GM19240 (cell line): ENCODE data around the gene UGT1A1.

Source experiments
- DNase-seq: peaks from one replicate; pipeline ENCODE4 v3.0.0; 2011; ENCODE audit warnings: low spot score; ENCODE audit not compliant: insufficient read length

UGT1A1 gene

GRCh38 chr2:233758141-233758540 is 1.9 kb upstream of the UGT1A1 start:
- DNase-seq: no peak

DNA sequence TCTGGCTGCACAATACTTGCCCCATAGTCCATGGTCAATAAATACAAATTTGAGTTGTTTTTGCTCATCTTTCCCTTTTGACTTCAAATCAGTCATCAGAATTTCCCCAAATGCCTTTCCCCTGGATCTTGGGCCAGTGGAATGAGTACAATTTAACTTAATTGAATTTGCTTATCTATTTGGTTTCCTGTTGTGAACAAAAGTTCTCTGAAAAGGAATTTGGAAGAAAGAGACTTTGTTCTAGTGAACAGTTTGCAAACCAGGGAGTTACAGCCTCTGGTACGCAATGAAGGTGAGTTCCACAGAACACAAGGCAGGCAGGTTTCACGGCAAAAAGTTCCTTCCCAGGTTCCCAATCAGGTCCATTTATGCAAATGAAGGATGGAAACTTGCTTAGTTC is 1.2 kb upstream of the UGT1A1 start:
- no peak for DNase-seq

- no peak for DNase-seq
Observed at GRCh38 chr2:233761040-233761769, 1.1 kb downstream of the UGT1A1 start.

- no peak for DNase-seq
Observed at GRCh38 chr2:233764264-233764663, 4.2 kb downstream of the UGT1A1 start.

- DNase-seq: no peak
Observed at GRCh38 chr2:233764761-233765160, 4.7 kb downstream of the UGT1A1 start.

DNA sequence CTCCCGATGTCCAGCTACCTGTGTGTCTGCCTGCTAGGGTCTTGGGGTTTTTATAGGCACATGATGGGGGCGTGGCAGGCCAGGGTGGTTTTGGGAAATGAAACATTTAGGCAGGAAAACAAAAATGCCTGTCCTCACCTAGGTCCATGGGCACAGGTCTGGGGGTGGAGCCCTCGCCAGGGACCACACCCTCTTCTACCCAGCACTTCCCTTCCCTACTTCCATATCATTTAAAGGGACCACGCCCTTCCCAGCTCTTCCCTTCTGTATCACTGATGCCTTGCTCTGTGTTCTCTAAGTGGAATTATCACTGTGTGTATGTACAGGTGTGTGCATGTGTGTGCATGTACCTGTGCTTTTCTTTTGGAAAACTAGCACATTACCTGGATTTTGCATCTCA is 6.3 kb downstream of the UGT1A1 start:
- no peak for DNase-seq

GRCh38 chr2:233768076-233768475 is 8.0 kb downstream of the UGT1A1 start:
- no peak for DNase-seq

GRCh38 chr2:233769260-233769659 is 9.2 kb downstream of the UGT1A1 start:
- no peak for DNase-seq

DNA sequence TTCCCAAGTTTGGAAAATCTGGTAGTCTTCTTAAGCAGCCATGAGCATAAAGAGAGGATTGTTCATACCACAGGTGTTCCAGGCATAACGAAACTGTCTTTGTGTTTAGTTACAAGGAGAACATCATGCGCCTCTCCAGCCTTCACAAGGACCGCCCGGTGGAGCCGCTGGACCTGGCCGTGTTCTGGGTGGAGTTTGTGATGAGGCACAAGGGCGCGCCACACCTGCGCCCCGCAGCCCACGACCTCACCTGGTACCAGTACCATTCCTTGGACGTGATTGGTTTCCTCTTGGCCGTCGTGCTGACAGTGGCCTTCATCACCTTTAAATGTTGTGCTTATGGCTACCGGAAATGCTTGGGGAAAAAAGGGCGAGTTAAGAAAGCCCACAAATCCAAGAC is 12.1 kb downstream of the UGT1A1 start:
- no peak for DNase-seq

DNA sequence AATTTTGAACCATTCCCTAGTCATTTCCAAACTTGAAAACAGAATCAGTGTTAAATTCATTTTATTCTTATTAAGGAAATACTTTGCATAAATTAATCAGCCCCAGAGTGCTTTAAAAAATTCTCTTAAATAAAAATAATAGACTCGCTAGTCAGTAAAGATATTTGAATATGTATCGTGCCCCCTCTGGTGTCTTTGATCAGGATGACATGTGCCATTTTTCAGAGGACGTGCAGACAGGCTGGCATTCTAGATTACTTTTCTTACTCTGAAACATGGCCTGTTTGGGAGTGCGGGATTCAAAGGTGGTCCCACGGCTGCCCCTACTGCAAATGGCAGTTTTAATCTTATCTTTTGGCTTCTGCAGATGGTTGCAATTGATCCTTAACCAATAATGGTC is 12.5 kb downstream of the UGT1A1 start:
- DNase-seq: no peak

GRCh38 chr2:233773854-233774253 is 13.8 kb downstream of the UGT1A1 start:
- no peak for DNase-seq

DNA sequence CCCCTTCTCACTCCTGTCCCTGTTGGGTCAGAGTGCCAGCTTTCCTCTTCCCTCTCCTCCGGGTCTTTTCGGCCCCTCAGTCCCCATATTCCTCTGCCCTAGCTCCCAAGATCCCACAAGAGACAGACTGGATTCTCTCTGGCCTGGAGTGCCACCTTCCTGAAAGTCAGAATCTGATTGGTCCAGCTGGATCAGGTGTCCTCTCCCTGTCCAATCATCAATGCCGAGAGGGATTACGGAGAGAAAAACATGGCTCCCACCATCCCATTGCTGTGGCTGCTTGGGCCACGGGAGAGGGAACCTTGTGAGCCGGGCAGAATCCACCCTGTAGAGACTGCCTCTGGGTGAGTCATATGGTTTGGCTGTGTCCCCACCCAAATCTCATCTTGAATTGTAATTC is 15.3 kb downstream of the UGT1A1 start:
- DNase-seq: no peak

GRCh38 chr2:233778030-233778429 is 18.0 kb downstream of the UGT1A1 start, which contains the start of gene MROH2A:
Gene MROH2A (plus strand): TSS chr2:233778330. CDS start chr2:233779359, 1,029 bp downstream.
- DNase-seq: no peak

DNA sequence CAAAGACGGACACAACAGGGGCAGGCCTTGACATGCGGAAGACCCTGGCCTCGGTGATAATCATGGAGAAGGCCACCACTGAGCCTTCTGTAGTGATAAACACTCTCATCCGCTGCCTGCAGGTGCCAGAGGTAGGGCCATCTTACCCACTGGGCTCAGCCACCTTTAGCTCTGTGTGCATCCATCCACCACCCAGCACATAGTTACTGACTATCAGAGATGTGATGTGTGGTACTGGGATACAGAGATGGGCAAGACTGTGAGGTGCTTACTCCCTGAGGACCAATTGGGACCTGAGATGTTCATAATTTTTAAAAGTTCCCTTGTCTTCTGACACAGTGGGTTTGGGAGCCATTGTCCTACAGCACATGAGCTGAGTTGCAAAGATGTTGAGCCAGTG is 19.7 kb downstream of the UGT1A1 start:
- DNase-seq: no peak

GRCh38 chr2:233780771-233781170 is 20.7 kb downstream of the UGT1A1 start:
- no peak for DNase-seq

- no peak for DNase-seq
Observed at GRCh38 chr2:233789554-233789953, 29.5 kb downstream of the UGT1A1 start.

DNA sequence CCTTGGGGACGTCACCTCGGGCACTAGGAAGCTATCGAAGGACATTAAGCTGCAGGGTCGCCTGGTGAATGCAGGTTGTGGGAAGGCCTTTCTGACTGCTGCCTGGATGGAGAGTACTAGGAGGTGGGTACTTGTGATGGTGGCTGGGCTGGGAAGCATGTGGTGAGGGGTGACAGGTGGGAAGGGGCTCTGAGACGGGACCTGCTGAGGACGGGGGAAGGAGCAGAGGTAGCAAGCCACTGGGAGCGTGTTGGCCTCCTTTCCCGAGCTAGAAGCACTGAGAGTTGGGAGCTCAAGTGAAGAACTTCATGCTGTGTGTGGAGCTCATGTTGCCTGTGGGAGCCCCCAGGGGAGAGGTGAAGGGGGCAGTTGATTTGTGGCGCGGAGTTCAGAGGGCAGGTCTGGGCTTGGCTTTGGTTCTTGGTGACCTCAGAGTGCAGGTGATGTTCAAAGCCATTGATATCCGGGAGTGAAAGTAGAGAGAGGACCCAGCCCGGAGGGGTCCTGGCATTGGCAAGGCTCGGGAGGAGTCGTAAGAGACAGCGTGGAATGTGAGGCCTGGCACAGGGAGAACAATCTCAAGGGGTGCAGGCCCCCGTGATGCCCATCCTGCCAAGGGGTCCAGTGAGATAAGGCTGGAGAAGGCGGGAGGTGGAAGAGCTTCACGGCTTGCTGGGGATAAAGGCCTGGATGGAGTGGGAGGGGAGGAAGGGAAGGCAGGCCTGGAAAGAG is 31.2 kb downstream of the UGT1A1 start:
- DNase-seq: no peak

DNA sequence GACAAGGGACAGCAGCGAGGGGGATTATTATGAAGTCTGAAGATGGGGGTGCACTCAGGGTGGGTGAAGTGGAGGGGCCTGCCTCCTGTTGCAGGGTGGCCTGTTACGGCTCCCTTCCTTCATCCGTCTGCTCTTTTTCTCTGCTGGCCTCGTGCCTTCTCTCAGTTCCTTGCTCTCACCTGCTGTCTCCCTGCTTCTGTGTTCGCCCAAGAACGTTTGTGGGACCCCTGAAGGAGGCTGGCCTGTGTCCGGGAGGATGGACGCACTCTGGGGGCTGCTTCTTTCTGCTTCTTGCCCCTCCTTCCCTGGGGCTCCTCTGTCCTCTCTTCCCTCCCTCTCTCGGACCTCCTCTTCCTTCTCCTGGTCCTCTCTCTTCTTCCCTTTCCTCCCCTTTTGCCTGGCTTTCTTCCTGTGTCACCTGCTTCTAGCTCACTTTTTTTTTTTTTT is 31.8 kb downstream of the UGT1A1 start:
- no peak for DNase-seq

DNA sequence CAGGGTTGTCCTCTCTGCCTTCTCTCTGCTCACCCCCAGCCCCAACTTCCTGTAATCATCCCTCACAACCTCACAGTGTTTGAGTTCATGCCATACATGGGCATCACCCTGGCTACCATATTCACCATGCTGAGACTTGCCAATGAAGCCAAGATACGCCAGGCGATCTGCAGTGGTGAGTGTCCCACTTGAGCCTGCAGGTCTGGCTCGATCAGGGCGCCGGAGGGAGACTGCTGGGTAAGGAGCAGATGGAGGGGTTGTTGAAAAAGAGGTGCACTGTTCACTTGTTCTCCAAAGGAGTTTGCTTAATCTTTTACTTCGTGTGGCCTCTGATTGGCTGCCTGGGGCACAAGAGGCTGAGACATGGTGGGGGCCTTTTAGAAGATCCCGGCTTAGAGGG is 32.6 kb downstream of the UGT1A1 start:
- no peak for DNase-seq

DNA sequence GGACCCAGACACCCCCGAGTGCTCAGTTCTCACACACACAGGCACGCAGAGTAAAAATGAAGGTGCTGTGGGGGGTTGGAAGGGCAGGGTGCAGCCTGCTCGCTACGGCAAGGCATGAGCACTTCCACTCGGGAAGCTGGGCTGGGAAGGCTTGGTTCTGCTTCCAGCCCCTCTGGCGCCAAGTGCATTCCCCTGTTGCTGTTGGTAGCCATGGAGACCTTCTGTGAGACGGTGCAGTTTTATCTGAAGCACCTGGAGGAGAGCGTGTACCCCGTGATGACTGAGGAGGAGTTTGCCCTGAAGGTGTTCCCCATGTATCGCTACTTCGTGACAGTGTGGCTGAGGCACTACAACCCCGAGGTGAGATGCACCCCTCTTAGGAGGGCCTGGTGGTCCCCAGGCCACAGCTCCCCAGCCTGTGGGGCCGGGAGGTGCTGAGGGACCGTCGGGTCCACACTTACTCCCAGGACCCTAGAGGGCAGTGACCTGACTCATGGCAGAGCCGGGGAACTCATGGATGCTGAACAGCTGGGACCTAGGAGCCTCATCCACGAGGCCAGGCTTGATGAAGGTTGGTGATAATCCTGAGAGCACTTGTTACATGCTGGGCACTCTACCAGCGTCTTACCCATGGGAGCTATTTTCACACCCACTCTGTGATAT is 33.5 kb downstream of the UGT1A1 start:
- no peak for DNase-seq

DNA sequence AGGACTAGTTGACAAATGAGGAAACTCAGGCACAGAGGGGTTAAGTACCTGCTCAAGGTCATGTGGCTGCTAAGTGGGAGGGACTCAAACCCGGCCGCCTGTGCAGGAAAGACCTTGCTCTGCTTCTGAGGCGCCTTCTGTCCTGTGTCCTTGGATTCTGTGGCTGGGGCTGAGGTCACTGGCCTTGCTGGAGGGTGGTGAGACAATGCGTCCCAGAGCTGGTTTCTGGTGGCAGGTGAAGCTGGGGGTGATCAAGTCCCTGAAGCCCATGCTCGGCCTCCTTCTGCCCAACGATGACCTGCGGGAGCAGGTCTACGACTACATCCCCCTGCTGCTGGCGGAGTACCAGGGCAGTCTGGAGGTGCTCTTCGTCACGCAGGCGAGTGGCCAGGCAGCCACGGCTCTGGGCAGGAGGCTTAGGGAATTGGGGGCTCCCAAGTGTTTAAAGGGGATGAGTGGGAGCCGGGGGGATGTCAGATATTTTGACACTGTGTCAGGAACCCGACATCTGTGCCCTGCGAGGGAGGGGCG is 34.1 kb downstream of the UGT1A1 start:
- DNase-seq: no peak

GRCh38 chr2:233795735-233796171 is 35.7 kb downstream of the UGT1A1 start:
- no peak for DNase-seq
